Ectodermal cell (in vitro differentiated cells): ENCODE measurements around the gene C16orf78.

Source experiments
- H3K27ac ChIP-seq: 2 replicates; pipeline ENCODE4 v1.7.0; 2013; ENCODE audit warnings: mild to moderate bottlenecking, low read depth, low read length; ENCODE audit not compliant: insufficient read depth, poor library complexity, severe bottlenecking
- H3K27me3 ChIP-seq: 2 replicates; pipeline ENCODE4 v1.7.0; 2013; ENCODE audit warnings: mild to moderate bottlenecking, low read length; ENCODE audit not compliant: insufficient read depth, control insufficient read depth, poor library complexity, severe bottlenecking
- H3K36me3 ChIP-seq: one replicate; pipeline ENCODE4 v1.7.0; 2013; ENCODE audit warnings: low read length; ENCODE audit not compliant: control insufficient read depth, insufficient read depth
- H3K4me1 ChIP-seq: one replicate; pipeline ENCODE4 v1.7.0; 2013; ENCODE audit warnings: low read length; ENCODE audit not compliant: control insufficient read depth, insufficient read depth
- H3K4me3 ChIP-seq: 2 replicates; pipeline ENCODE4 v1.7.0; 2013; ENCODE audit warnings: low read depth, low read length, control low read depth; ENCODE audit not compliant: insufficient read depth
- H3K9me3 ChIP-seq: 2 replicates; pipeline ENCODE4 v1.7.0; 2013; ENCODE audit warnings: mild to moderate bottlenecking, low read length, moderate library complexity; ENCODE audit not compliant: control insufficient read depth
- WGBS, 2 experiments: methylation state at CpG; one replicate each; pipeline ENCODE4 v1.1.7; 2013; ENCODE audit warnings: missing lambda C conversion rate in 2 of 2; 5-methylcytosine and 5-hydroxymethylcytosine counted together

Gene C16orf78

GRCh38 chr16:49338611-49339265, 34.9 kb upstream of the C16orf78 start:
- Histone ChIP-seq H3K27ac (no peak overlapping the region), H3K4me3 (no peak overlapping the region), H3K9me3 (no peaks in the 10 kb centered on the region), H3K27me3 (no peaks in the 10 kb centered on the region), H3K36me3 (no peaks in the 10 kb centered on the region), H3K4me1 (no peaks in the 10 kb centered on the region)
- WGBS, 2 experiments: 87 to 88% methylated on average over 7 to 10 of the region's 10 CpGs

- H3K4me3 ChIP-seq: no peak overlapping the region
- H3K36me3 ChIP-seq: no peaks in the 10 kb centered on the region
- no peaks in the 10 kb centered on the region for H3K9me3 ChIP-seq
- H3K27ac ChIP-seq: no peak overlapping the region
- 88 to 90% methylated on average over 9 of the region's 9 CpGs for WGBS, 2 experiments
- no peaks in the 10 kb centered on the region for H3K4me1 ChIP-seq
- H3K27me3 ChIP-seq: no peaks in the 10 kb centered on the region
These were observed 33.1 kb upstream of the C16orf78 start for GRCh38 chr16:49340466-49340865.

GRCh38 chr16:49341706-49342105, 31.9 kb upstream of the C16orf78 start:
- 83 to 85% methylated on average over 3 to 4 of the region's 4 CpGs for WGBS, 2 experiments
- Histone ChIP-seq H3K4me1 (no peaks in the 10 kb centered on the region), H3K4me3 (no peak overlapping the region), H3K27ac (no peak overlapping the region), H3K27me3 (no peaks in the 10 kb centered on the region), H3K9me3 (no peaks in the 10 kb centered on the region), H3K36me3 (no peaks in the 10 kb centered on the region)

GRCh38 chr16:49342336-49343265, 31.0 kb upstream of the C16orf78 start:
- Histone ChIP-seq H3K9me3 (no peaks in the 10 kb centered on the region), H3K4me1 (no peaks in the 10 kb centered on the region), H3K4me3 (no peak overlapping the region), H3K36me3 (no peaks in the 10 kb centered on the region), H3K27me3 (no peaks in the 10 kb centered on the region), H3K27ac (no peak overlapping the region)
- 82% methylated on average over 8 of the region's 8 CpGs for WGBS, 2 experiments

GRCh38 chr16:49343291-49343690, 30.3 kb upstream of the C16orf78 start:
- Histone ChIP-seq H3K4me3 (no peak overlapping the region), H3K27ac (no peak overlapping the region), H3K4me1 (no peaks in the 10 kb centered on the region), H3K36me3 (no peaks in the 10 kb centered on the region), H3K9me3 (no peaks in the 10 kb centered on the region), H3K27me3 (no peaks in the 10 kb centered on the region)
- 86 to 88% methylated on average over 4 of the region's 4 CpGs for WGBS, 2 experiments

GRCh38 chr16:49344401-49344800, 29.2 kb upstream of the C16orf78 start:
- Histone ChIP-seq H3K4me1 (no peaks in the 10 kb centered on the region), H3K4me3 (no peak overlapping the region), H3K9me3 (no peaks in the 10 kb centered on the region), H3K27ac (no peak overlapping the region), H3K27me3 (no peaks in the 10 kb centered on the region), H3K36me3 (no peaks in the 10 kb centered on the region)
- 81 to 87% methylated on average over 5 of the region's 5 CpGs for WGBS, 2 experiments

GRCh38 chr16:49345829-49346228, 27.8 kb upstream of the C16orf78 start:
- H3K36me3 ChIP-seq: no peaks in the 10 kb centered on the region
- H3K4me1 ChIP-seq: no peaks in the 10 kb centered on the region
- no peaks in the 10 kb centered on the region for H3K9me3 ChIP-seq
- no peak overlapping the region for H3K4me3 ChIP-seq
- 35 to 40% methylated on average over 4 of the region's 4 CpGs for WGBS, 2 experiments
- H3K27me3 ChIP-seq: no peaks in the 10 kb centered on the region
- no peak overlapping the region for H3K27ac ChIP-seq

- H3K27me3 ChIP-seq: no peaks in the 10 kb centered on the region
- no peak overlapping the region for H3K27ac ChIP-seq
- no peak overlapping the region for H3K4me3 ChIP-seq
- 78 to 89% methylated on average over 2 of the region's 2 CpGs for WGBS, 2 experiments
- no peaks in the 10 kb centered on the region for H3K4me1 ChIP-seq
- H3K9me3 ChIP-seq: no peaks in the 10 kb centered on the region
- H3K36me3 ChIP-seq: no peaks in the 10 kb centered on the region
These were observed 27.1 kb upstream of the C16orf78 start for GRCh38 chr16:49346459-49346858.

- Histone ChIP-seq H3K9me3 (no peaks in the 10 kb centered on the region), H3K27ac (no peak overlapping the region), H3K4me3 (no peak overlapping the region), H3K4me1 (no peaks in the 10 kb centered on the region), H3K36me3 (no peaks in the 10 kb centered on the region), H3K27me3 (no peaks in the 10 kb centered on the region)
- WGBS, 2 experiments: 72 to 76% methylated on average over 2 of the region's 2 CpGs
These were observed 26.1 kb upstream of the C16orf78 start for GRCh38 chr16:49347476-49347875.

- no peaks in the 10 kb centered on the region for H3K4me1 ChIP-seq
- WGBS, 2 experiments: 64 to 66% methylated on average over 14 of the region's 14 CpGs
- no peak overlapping the region for H3K4me3 ChIP-seq
- H3K27me3 ChIP-seq: no peaks in the 10 kb centered on the region
- H3K9me3 ChIP-seq: no peaks in the 10 kb centered on the region
- H3K36me3 ChIP-seq: no peaks in the 10 kb centered on the region
- H3K27ac ChIP-seq: no peak overlapping the region
These were observed 25.0 kb upstream of the C16orf78 start for GRCh38 chr16:49348408-49349176.
